ENCODE measurements around the gene EGFL8. TPM values are rescaled to one million over a fixed set of nuclear protein-coding genes. Genes with fewer than 3 reads are reported as not detected.

EGFL8 gene
- total and polyA plus RNA-seq, 9 of the 15 experiments (the other 6 are each of a cell fraction or from before 2014, with no cell fraction given) = 2.2 to 47.4 (median 14.2) TPM

GRCh38 chr6:32190054-32190851 lies 25.9 kb downstream of the EGFL8 start, which contains the start of gene PBX2 (continued):
- TF ChIP-seq ZNF609 (CRISPR knock-in tag; IDR thresholded peaks at IDR 0.05; ENCODE audit: borderline replicate concordance) (no peak), SREBF1 (IDR thresholded peaks at IDR 0.05; ENCODE audit: borderline replicate concordance, low read depth, low read length) (no peak), CHD7 (IDR thresholded peaks at IDR 0.05; ENCODE audit: low read depth, low read length) (no peak), L3MBTL2 (IDR thresholded peaks at IDR 0.05) (no peak), KDM4B (IDR thresholded peaks at IDR 0.05; ENCODE audit: borderline replicate concordance in 2 of 2, low read depth in 1 of 2) (no peak; a peak in 1 of 4 replicates), SMC3 (conservative IDR thresholded peaks at IDR 0.05; ENCODE audit: insufficient read depth, low read depth, low read length) (no peak), BCL6 (CRISPR knock-in tag; IDR thresholded peaks at IDR 0.05) (no peak), ZNF780A (CRISPR knock-in tag; IDR thresholded peaks at IDR 0.05) (no peak), ZNF785 (CRISPR knock-in tag; IDR thresholded peaks at IDR 0.05) (no peak), XRCC3 (IDR thresholded peaks at IDR 0.05) (no peak), HNRNPH1 (optimal IDR thresholded peaks at IDR 0.05; ENCODE audit: low read depth, low read length) (no peak)

Measured in K562 (cell line).